Endothelial cell of umbilical vein (primary cell): Measurements from ENCODE around the gene SYAP1. TPM values are rescaled to one million over a fixed set of nuclear protein-coding genes. Genes with fewer than 3 reads are reported as not detected.

Experiments used
- polyA plus RNA-seq, 4 experiments: library from polyadenylated mRNA; depleted of rRNA in 3 of 4; stranded (reverse) in 3 of 4; unstranded in 1 of 4; fragments of >200 nt; gene quantifications; 2 replicates each; pipeline versions ENCODE4 v1.2.1 to v1.2.3, GENCODE V29; 2011 to 2012; ENCODE audit warnings: missing spikeins in 1 of 4
- small RNA-seq: library from RNA; depleted of rRNA; stranded (forward); fragments of <200 nt; gene quantifications from one replicate; pipeline ENCODE3, GENCODE V24; 2012; ENCODE audit warnings: low replicate concordance, low read depth; ENCODE audit not compliant: insufficient read depth, insufficient read length
- total RNA-seq: library from RNA; stranded (reverse); gene quantifications from 2 replicates; pipeline ENCODE4 v1.2.3, GENCODE V29; 2021

Gene SYAP1
- total and polyA plus RNA-seq, 2 donors (not counting 3 experiments of a cell fraction or from before 2014, with no cell fraction given): 3.4 to 21.9 TPM

Small RNA genes within 50 kb of the gene (small RNA-seq; reads per million reads assigned to genes)
- gene RNU7-56P: not detected
- gene RPL12P49: not detected

Other genes with a start within 250 kb of the SYAP1 start
- gene S100G, start 69.5 kb upstream of the SYAP1 start, total RNA-seq: not detected in 2 replicates
- gene S100G, start 69.5 kb upstream of the SYAP1 start, polyA plus RNA-seq: not detected in 2 replicates
- 15.1 and 15.7 TPM in 2 replicates for gene CTPS2, start 6.9 kb upstream of the SYAP1 start, total RNA-seq
- gene CTPS2, start 6.9 kb upstream of the SYAP1 start, polyA plus RNA-seq: 6.4 and 7.4 TPM in 2 replicates
- gene TXLNG, start 66.9 kb downstream of the SYAP1 start, total RNA-seq: 7.3 and 7.6 TPM in 2 replicates
- 4.8 and 6.8 TPM in 2 replicates for gene TXLNG, start 66.9 kb downstream of the SYAP1 start, polyA plus RNA-seq
- gene RBBP7, start 150.8 kb downstream of the SYAP1 start, total RNA-seq: 129 and 130 TPM in 2 replicates
- gene RBBP7, start 150.8 kb downstream of the SYAP1 start, polyA plus RNA-seq: 69.7 and 81.5 TPM in 2 replicates
- 2.6 and 4.9 TPM in 2 replicates for gene REPS2, start 227.0 kb downstream of the SYAP1 start, total RNA-seq
- 0.78 and 0.91 TPM in 2 replicates for gene REPS2, start 227.0 kb downstream of the SYAP1 start, polyA plus RNA-seq